ENCODE measurements around the gene CAP1. TPM values are rescaled to one million over a fixed set of nuclear protein-coding genes. Genes with fewer than 3 reads are reported as not detected.
A peak's percentile ranks its signal among the peaks of the same experiment; 100 is the strongest.

CAP1 gene
- total RNA-seq, 1 experiment from 2014 or later = 354 TPM

GRCh38 chr1:40076895-40077312 is 36.4 kb downstream of the CAP1 start:
- no peak for TF ChIP-seq EZH2 (IDR thresholded peaks at IDR 0.05; ENCODE audit: low read depth)
- no peak for TF ChIP-seq CTCF (conservative IDR thresholded peaks at IDR 0.05)
- Histone ChIP-seq H3K4me3 (no peak overlapping the region), H3K9me2 (ENCODE audit: insufficient read depth) (no peaks in the 10 kb centered on the region), H4K20me1 (ENCODE audit: insufficient read depth) (peaks cover 7% of the 10 kb centered on the region; the same call in 1 of the 2 replicates), H3F3A (ENCODE audit: insufficient read depth, low read depth) (peaks cover 62% of the 10 kb centered on the region), H3K27ac (no peak overlapping the region), H3K4me1 (replicated peaks; ENCODE audit: insufficient read depth) (no peaks in the 10 kb centered on the region), H3K79me2 (ENCODE audit: low read depth) (no peaks in the 10 kb centered on the region), H3K9me3 (ENCODE audit: insufficient read depth, low read depth) (no peaks in the 10 kb centered on the region), H3K36me3 (ENCODE audit: low read depth) (peaks cover 52% of the 10 kb centered on the region), H3K4me2 (no peak overlapping the region), H2AFZ (no peak overlapping the region), H3K27me3 (ENCODE audit: insufficient read depth, low read depth) (no peaks in the 10 kb centered on the region)
- ChIA-PET POLR2A (ENCODE audit: unreplicated experiment) (interaction anchor here (0.5 to 0.6 kb wide), 2 partner anchors 33 to 196 kb away, joined by 4 to 6 read pairs; no protein-coding TSS in a partner anchor), CTCF (interaction anchor here (0.6 to 1.5 kb wide), 2 partner anchors 67 to 347 kb away, joined by 3 to 5 read pairs; no protein-coding TSS in a partner anchor)
- no peak for DNase-seq
- intact Hi-C loops (cut with micrococcal nuclease; ENCODE audit: unreplicated experiment) = loop anchor here (5.0 kb wide), 1 partner anchor 160 kb away; no protein-coding TSS in a partner anchor
- BruUV-seq (replicated peaks) = no TSS peak

GRCh38 chr1:40078512-40079333 is 38.2 kb downstream of the CAP1 start:
- Histone ChIP-seq H3K27ac (no peak overlapping the region), H3K4me2 (no peak overlapping the region), H3K36me3 (ENCODE audit: low read depth) (peaks cover 51% of the 10 kb centered on the region), H3K79me2 (ENCODE audit: low read depth) (peaks cover 2% of the 10 kb centered on the region; the same call in 1 of the 2 replicates), H3K27me3 (ENCODE audit: insufficient read depth, low read depth) (no peaks in the 10 kb centered on the region), H3K4me1 (replicated peaks; ENCODE audit: insufficient read depth) (no peaks in the 10 kb centered on the region), H3K9me3 (ENCODE audit: insufficient read depth, low read depth) (no peaks in the 10 kb centered on the region), H3K9me2 (ENCODE audit: insufficient read depth) (no peaks in the 10 kb centered on the region), H3K4me3 (no peak overlapping the region), H2AFZ (no peak overlapping the region), H3F3A (ENCODE audit: insufficient read depth, low read depth) (peaks cover 43% of the 10 kb centered on the region), H4K20me1 (ENCODE audit: insufficient read depth) (peaks cover 4% of the 10 kb centered on the region; the same call in 1 of the 2 replicates)
- ChIA-PET CTCF (interaction anchor here (0.6 to 1.5 kb wide), 6 partner anchors 22 to 472 kb away, joined by 3 to 7 read pairs (median 3); no protein-coding TSS in a partner anchor), POLR2A (ENCODE audit: unreplicated experiment) (interaction anchor here (0.6 to 0.7 kb wide), 6 partner anchors 12 to 514 kb away, joined by 3 to 16 read pairs (median 6); no protein-coding TSS in a partner anchor)
- BruUV-seq (replicated peaks) = no TSS peak
- intact Hi-C loops (cut with micrococcal nuclease; ENCODE audit: unreplicated experiment) = loop anchor here (2.0 to 5.0 kb wide), 2 partner anchors 161 to 326 kb away; no protein-coding TSS in a partner anchor
- peak; percentile 65 to 73 for DNase-seq
- peak; percentile 93 for TF ChIP-seq CTCF (conservative IDR thresholded peaks at IDR 0.05)
- no peak for TF ChIP-seq EZH2 (IDR thresholded peaks at IDR 0.05; ENCODE audit: low read depth)

GRCh38 chr1:40079774-40080400 is 39.4 kb downstream of the CAP1 start:
- Histone ChIP-seq H3K4me1 (replicated peaks; ENCODE audit: insufficient read depth) (no peaks in the 10 kb centered on the region), H3K36me3 (ENCODE audit: low read depth) (peaks cover 49% of the 10 kb centered on the region), H3K27me3 (ENCODE audit: insufficient read depth, low read depth) (no peaks in the 10 kb centered on the region), H4K20me1 (ENCODE audit: insufficient read depth) (no peaks in the 10 kb centered on the region), H3K9me3 (ENCODE audit: insufficient read depth, low read depth) (no peaks in the 10 kb centered on the region), H3K9me2 (ENCODE audit: insufficient read depth) (no peaks in the 10 kb centered on the region), H3K4me3 (no peak overlapping the region), H3K4me2 (no peak overlapping the region), H3F3A (ENCODE audit: insufficient read depth, low read depth) (peaks cover 32% of the 10 kb centered on the region), H3K79me2 (ENCODE audit: low read depth) (peaks cover 11% of the 10 kb centered on the region; the same call in 1 of the 2 replicates), H2AFZ (no peak overlapping the region), H3K27ac (no peak overlapping the region)
- DNase-seq = no peak
- ChIA-PET POLR2A (ENCODE audit: unreplicated experiment) (interaction anchor here (0.7 kb wide), 1 partner anchor 23 kb away, joined by 16 read pairs; no protein-coding TSS in a partner anchor), CTCF (interaction anchor here (0.6 kb wide), 1 partner anchor 120 kb away, joined by 7 read pairs; no protein-coding TSS in a partner anchor)
- no TSS peak for BruUV-seq (replicated peaks)
- TF ChIP-seq CTCF (conservative IDR thresholded peaks at IDR 0.05) (no peak), EZH2 (IDR thresholded peaks at IDR 0.05; ENCODE audit: low read depth) (no peak)
- intact Hi-C loops (cut with micrococcal nuclease; ENCODE audit: unreplicated experiment) = loop anchor here (2.0 to 5.0 kb wide), 2 partner anchors 163 to 325 kb away; no protein-coding TSS in a partner anchor
